MM.1S (cell line): Measurements from ENCODE around the gene PDIK1L.

Experiments used
- DNase-seq: peaks from one replicate; pipeline ENCODE4 v3.0.0-alpha.2; 2015
- H2AFZ ChIP-seq: fragments of 300-600 bp; sonication (generic); 2 replicates; pipeline ENCODE4 v1.6.0; 2016; ENCODE audit warnings: antibody characterized with exemption, low read length
- H3F3A ChIP-seq: fragments of 300-600 bp; sonication (generic); 2 replicates; pipeline ENCODE4 v1.6.1; 2016; ENCODE audit warnings: mild to moderate bottlenecking, antibody characterized with exemption, low read length, moderate library complexity, mixed read lengths; ENCODE audit not compliant: insufficient read depth
- H3K27ac ChIP-seq: fragments of 300-600 bp; sonication (generic); 2 replicates; pipeline ENCODE4 v1.5.1; 2016; ENCODE audit warnings: mild to moderate bottlenecking, low read length
- H3K27me3 ChIP-seq: fragments of 300-600 bp; sonication (generic); replicated peaks from 2 replicates; pipeline ENCODE4 v1.6.0; 2016; ENCODE audit warnings: low read length; ENCODE audit not compliant: insufficient read depth
- H3K36me3 ChIP-seq: fragments of 300-600 bp; sonication (generic); replicated peaks from 2 replicates; pipeline ENCODE4 v1.6.1; 2016; ENCODE audit warnings: mild to moderate bottlenecking, low read length, mixed read lengths; ENCODE audit not compliant: insufficient read depth
- H3K4me1 ChIP-seq: fragments of 300-600 bp; sonication (generic); 2 replicates; pipeline ENCODE4 v1.6.1; 2016; ENCODE audit warnings: low read length, mixed read lengths
- H3K4me2 ChIP-seq: fragments of 300-600 bp; sonication (generic); 2 replicates; pipeline ENCODE4 v1.6.0; 2016; ENCODE audit warnings: low read depth, low read length
- H3K4me3 ChIP-seq: fragments of 300-600 bp; sonication (generic); 2 replicates; pipeline ENCODE4 v1.5.1; 2016; ENCODE audit warnings: low read length, mixed read lengths
- H3K79me2 ChIP-seq: fragments of 300-600 bp; sonication (generic); 2 replicates; pipeline ENCODE4 v1.6.1; 2016; ENCODE audit warnings: mixed run types, low read length, mixed read lengths
- H3K9ac ChIP-seq: fragments of 300-600 bp; sonication (generic); 2 replicates; pipeline ENCODE4 v1.6.1; 2016; ENCODE audit warnings: low read length, mixed read lengths
- H3K9me2 ChIP-seq: fragments of 300-600 bp; sonication (generic); replicated peaks from 2 replicates; pipeline ENCODE4 v1.6.1; 2016; ENCODE audit warnings: mild to moderate bottlenecking, low read length, mixed read lengths; ENCODE audit not compliant: insufficient read depth
- H3K9me3 ChIP-seq: fragments of 300-600 bp; sonication (generic); replicated peaks from 2 replicates; pipeline ENCODE4 v1.6.1; 2016; ENCODE audit warnings: mild to moderate bottlenecking, low read length, mixed read lengths; ENCODE audit not compliant: insufficient read depth
- H4K20me1 ChIP-seq: fragments of 300-600 bp; sonication (generic); 2 replicates; pipeline ENCODE4 v1.6.1; 2016; ENCODE audit warnings: mild to moderate bottlenecking, low read length, moderate library complexity, mixed read lengths; ENCODE audit not compliant: insufficient read depth
- CTCF ChIP-seq: fragments of 300-600 bp; sonication (generic); IDR thresholded peaks from 2 replicates; pipeline ENCODE4 v1.5.1; 2016; ENCODE audit warnings: antibody characterized with exemption, low read length, mixed read lengths
- EZH2 ChIP-seq: fragments of 300-600 bp; sonication (generic); optimal IDR thresholded peaks from 2 replicates; pipeline ENCODE3; 2017; ENCODE audit warnings: low read depth, mild to moderate bottlenecking, antibody characterized with exemption, low read length, mixed read lengths
- EZH2phosphoT487 ChIP-seq: fragments of 300-600 bp; sonication (generic); IDR thresholded peaks from 2 replicates; pipeline ENCODE4 v1.6.1; 2018; ENCODE audit warnings: antibody characterized with exemption, low read length

PDIK1L gene

GRCh38 chr1:26171084-26172072 is 59.8 kb downstream of the PDIK1L start, which contains the start of gene ZNF593OS:
TSS of gene ZNF593OS (minus strand) at chr1:26171832. CDS start at chr1:26171661, 171 bp downstream.
- no peak within 1 kb of the TSS for H3K27ac ChIP-seq
- no peaks in the 10 kb centered on the region for H3F3A ChIP-seq
- peak within 1 kb of the TSS; percentile 94; the same call in 1 of the 2 replicates for H3K4me2 ChIP-seq
- H3K9me3 ChIP-seq, result no peaks in the 10 kb centered on the region
- H3K4me1 ChIP-seq, result peaks cover 6% of the 10 kb centered on the region; the same call in 1 of the 2 replicates
- no peaks in the 10 kb centered on the region; the same call in 1 of the 2 replicates for H3K27me3 ChIP-seq
- no peak for TF ChIP-seq EZH2phosphoT487
- no peak for TF ChIP-seq CTCF
- TF ChIP-seq EZH2, result no peak
- H3K36me3 ChIP-seq, result no peaks in the 10 kb centered on the region
- H2AFZ ChIP-seq, result no peak within 1 kb of the TSS
- peaks cover 14% of the 10 kb centered on the region for H3K79me2 ChIP-seq
- no peak for DNase-seq
- peak within 1 kb of the TSS; percentile 90 for H3K4me3 ChIP-seq
- H3K9ac ChIP-seq, result no peak within 1 kb of the TSS; the same call in 1 of the 2 replicates
- H3K9me2 ChIP-seq, result no peaks in the 10 kb centered on the region
- no peaks in the 10 kb centered on the region for H4K20me1 ChIP-seq
